Raji (cell line): ENCODE data around the gene CLVS2.

Source experiments
- POLR2A ChIP-seq: IDR thresholded peaks from 2 replicates; pipeline ENCODE4 v1.6.1; 2011; ENCODE audit warnings: low read depth, low read length, control low read depth; ENCODE audit not compliant: insufficient read depth

CLVS2 gene

GRCh38 chr6:123014835-123015234, 18.8 kb downstream of the CLVS2 start:
- no peak for TF ChIP-seq POLR2A

- no peak for TF ChIP-seq POLR2A
Observed at GRCh38 chr6:123016431-123017103, 20.5 kb downstream of the CLVS2 start.

- no peak for TF ChIP-seq POLR2A
Observed at GRCh38 chr6:123017104-123017682, 21.2 kb downstream of the CLVS2 start.

GRCh38 chr6:123022975-123023374, 26.9 kb downstream of the CLVS2 start:
- TF ChIP-seq POLR2A: no peak

- no peak for TF ChIP-seq POLR2A
Observed at GRCh38 chr6:123024976-123025375, 28.9 kb downstream of the CLVS2 start.

GRCh38 chr6:123027408-123027807, 31.4 kb downstream of the CLVS2 start:
- TF ChIP-seq POLR2A: no peak

GRCh38 chr6:123028263-123028662, 32.2 kb downstream of the CLVS2 start:
- no peak for TF ChIP-seq POLR2A

GRCh38 chr6:123030282-123030681, 34.2 kb downstream of the CLVS2 start:
- TF ChIP-seq POLR2A: no peak

GRCh38 chr6:123036648-123037047, 40.6 kb downstream of the CLVS2 start:
- no peak for TF ChIP-seq POLR2A

GRCh38 chr6:123039431-123039830, 43.4 kb downstream of the CLVS2 start:
- TF ChIP-seq POLR2A: no peak

GRCh38 chr6:123042401-123042800, 46.4 kb downstream of the CLVS2 start:
- no peak for TF ChIP-seq POLR2A

- TF ChIP-seq POLR2A: no peak
Observed at GRCh38 chr6:123044341-123044860, 48.4 kb downstream of the CLVS2 start.

- TF ChIP-seq POLR2A: no peak
Observed at GRCh38 chr6:123053602-123054225, 57.7 kb downstream of the CLVS2 start.

GRCh38 chr6:123055256-123055655, 59.2 kb downstream of the CLVS2 start:
- TF ChIP-seq POLR2A: no peak

GRCh38 chr6:123062670-123063069, 66.6 kb downstream of the CLVS2 start:
- no peak for TF ChIP-seq POLR2A

GRCh38 chr6:123064038-123064437, 68.0 kb downstream of the CLVS2 start:
- no peak for TF ChIP-seq POLR2A
